Sigmoid colon (tissue), 7 donors: Measurements from ENCODE around the gene GPHN. TPM values are rescaled to one million over a fixed set of nuclear protein-coding genes. Genes with fewer than 3 reads are reported as not detected.

ENCODE experiments used
- DNase-seq: peaks from one replicate; pipeline ENCODE4 v3.0.0-alpha.2; 2019
- H3K27ac ChIP-seq, 4 donors: fragments of 200-600 bp; sonication (generic); one replicate each; pipeline ENCODE4 v1.5.1; 2016 to 2019; ENCODE audit warnings: mild to moderate bottlenecking in 1 of 4
- H3K27me3 ChIP-seq, 3 donors: fragments of 200-600 bp; sonication (generic); one replicate each; pipeline ENCODE4 v1.5.1; 2019; ENCODE audit warnings: mild to moderate bottlenecking in 1 of 3
- H3K36me3 ChIP-seq, 4 donors: fragments of 200-600 bp; sonication (generic); one replicate each; pipeline ENCODE4 v1.5.1; 2016 to 2019
- H3K4me1 ChIP-seq, 4 donors: fragments of 200-600 bp; sonication (generic); one replicate each; pipeline ENCODE4 v1.5.1; 2017 to 2019
- H3K4me3 ChIP-seq, 4 donors: fragments of 200-600 bp; sonication (generic); one replicate each; pipeline ENCODE4 v1.5.1; 2017 to 2019; ENCODE audit warnings: mild to moderate bottlenecking in 2 of 4, moderate library complexity in 1 of 4
- H3K9me3 ChIP-seq, 4 donors: fragments of 200-600 bp in 3 of 4; sonication (generic) in 3 of 4; one replicate each; pipeline versions ENCODE4 v1.5.1 to v1.6.1; 2013 to 2019
- EP300 ChIP-seq, 4 donors: sonication (generic); formaldehyde crosslinking; IDR thresholded peaks; one replicate each; pipeline ENCODE4 v1.6.1; 2017; ENCODE audit warnings: antibody characterized with exemption in 4 of 4
- POLR2A ChIP-seq, 2 donors: fragments of 450-650 bp; IDR thresholded peaks; one replicate each; pipeline ENCODE4 v1.6.1; 2016; ENCODE audit warnings: antibody characterized with exemption in 2 of 2, mild to moderate bottlenecking in 2 of 2, moderate library complexity in 2 of 2
- POLR2AphosphoS5 ChIP-seq, 4 donors: sonication (generic); formaldehyde crosslinking; IDR thresholded peaks; one replicate each; pipeline ENCODE4 v1.6.1; 2017; ENCODE audit warnings: antibody characterized with exemption in 4 of 4
- WGBS, 2 donors: extraction: QIAGEN DNeasy Blood & Tissue Kit; methylation state at CpG; one replicate each; pipeline ENCODE4 v1.1.7; 2013; 5-methylcytosine and 5-hydroxymethylcytosine counted together
- intact Hi-C: fragments of 100-400 bp; cut with DNase I; formaldehyde crosslinking; loops from one replicate; pipeline ENCODE4 v1.15.1; 2023
- polyA plus RNA-seq, 3 donors: library from polyadenylated mRNA; stranded (reverse); fragments of 200-250 nt; gene quantifications; one replicate each; pipeline ENCODE4 v1.2.3, GENCODE V29; 2013
- total RNA-seq, 4 donors: library from RNA; depleted of rRNA; stranded (reverse); fragments of >200 nt; gene quantifications; one replicate each; pipeline ENCODE4 v1.1.0, GENCODE V29; 2016
- TF ChIP-seq, protein P1 (sequence below), 4 experiments: fragments of 450-650 bp in 3 of 4; fragments of 200-600 bp in 1 of 4; IDR thresholded peaks; one replicate each; pipeline ENCODE4 v1.5.1; 2016 to 2019; ENCODE audit warnings: antibody characterized with exemption in 4 of 4, mild to moderate bottlenecking in 3 of 4, moderate library complexity in 2 of 4
- donor health status: healthy with polysubstance abuse.
- donor health status: Bipolar disorder and iron deficiency.
- donor health status: healthy.

Gene GPHN
- total and polyA plus RNA-seq, 7 donors: 5.4 to 20.3 (median 14.1) TPM

DNA sequence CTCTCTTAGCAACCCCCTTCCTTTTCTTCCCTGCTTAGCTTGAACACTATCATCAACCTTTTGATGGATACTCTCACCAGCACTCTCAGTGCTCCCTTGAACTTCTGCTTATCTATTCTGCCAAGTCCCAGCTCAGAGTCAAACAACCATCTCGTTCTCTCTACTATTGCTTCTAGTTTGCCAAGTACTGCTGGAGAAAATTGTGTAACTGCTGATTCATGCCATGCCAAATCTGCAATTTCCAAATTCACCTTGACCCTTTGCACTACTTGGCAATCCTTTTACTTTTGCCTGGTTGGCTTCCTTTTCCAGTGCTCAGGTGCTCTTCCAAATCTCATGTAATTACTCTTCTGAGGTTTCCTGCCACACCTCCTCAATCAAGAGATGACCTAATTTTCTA lies 24.6 kb upstream of the GPHN start:
- H3K4me3 ChIP-seq: no peak overlapping the region
- H3K4me1 ChIP-seq: no peaks in the 10 kb centered on the region
- no peaks in the 10 kb centered on the region for H3K9me3 ChIP-seq
- 9 to 61% methylated on average over 1 of the region's 1 CpG for WGBS, 2 donors
- DNase-seq: no peak
- no peak for TF ChIP-seq POLR2A (IDR thresholded peaks at IDR 0.05)
- no peak for TF ChIP-seq EP300 (IDR thresholded peaks at IDR 0.05)
- TF ChIP-seq POLR2AphosphoS5 (IDR thresholded peaks at IDR 0.05): no peak
- TF ChIP-seq, protein P1, sequence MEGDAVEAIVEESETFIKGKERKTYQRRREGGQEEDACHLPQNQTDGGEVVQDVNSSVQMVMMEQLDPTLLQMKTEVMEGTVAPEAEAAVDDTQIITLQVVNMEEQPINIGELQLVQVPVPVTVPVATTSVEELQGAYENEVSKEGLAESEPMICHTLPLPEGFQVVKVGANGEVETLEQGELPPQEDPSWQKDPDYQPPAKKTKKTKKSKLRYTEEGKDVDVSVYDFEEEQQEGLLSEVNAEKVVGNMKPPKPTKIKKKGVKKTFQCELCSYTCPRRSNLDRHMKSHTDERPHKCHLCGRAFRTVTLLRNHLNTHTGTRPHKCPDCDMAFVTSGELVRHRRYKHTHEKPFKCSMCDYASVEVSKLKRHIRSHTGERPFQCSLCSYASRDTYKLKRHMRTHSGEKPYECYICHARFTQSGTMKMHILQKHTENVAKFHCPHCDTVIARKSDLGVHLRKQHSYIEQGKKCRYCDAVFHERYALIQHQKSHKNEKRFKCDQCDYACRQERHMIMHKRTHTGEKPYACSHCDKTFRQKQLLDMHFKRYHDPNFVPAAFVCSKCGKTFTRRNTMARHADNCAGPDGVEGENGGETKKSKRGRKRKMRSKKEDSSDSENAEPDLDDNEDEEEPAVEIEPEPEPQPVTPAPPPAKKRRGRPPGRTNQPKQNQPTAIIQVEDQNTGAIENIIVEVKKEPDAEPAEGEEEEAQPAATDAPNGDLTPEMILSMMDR (IDR thresholded peaks at IDR 0.05): no peak
- no peaks in the 10 kb centered on the region for H3K27me3 ChIP-seq
- no peaks in the 10 kb centered on the region for H3K36me3 ChIP-seq
- H3K27ac ChIP-seq: no peak overlapping the region
- intact Hi-C loops: no loop called here

GRCh38 chr14:66485029-66485428 lies 22.9 kb upstream of the GPHN start:
- TF ChIP-seq POLR2A (IDR thresholded peaks at IDR 0.05): no peak
- TF ChIP-seq, protein P1 (IDR thresholded peaks at IDR 0.05): no peak
- no peak for TF ChIP-seq EP300 (IDR thresholded peaks at IDR 0.05)
- no peak for TF ChIP-seq POLR2AphosphoS5 (IDR thresholded peaks at IDR 0.05)
- 66 to 68% methylated on average over 3 of the region's 3 CpGs for WGBS, 2 donors
- no peak for DNase-seq
- intact Hi-C loops: no loop called here
- no peak overlapping the region for H3K4me3 ChIP-seq
- no peaks in the 10 kb centered on the region for H3K27me3 ChIP-seq
- H3K36me3 ChIP-seq: no peaks in the 10 kb centered on the region
- no peak overlapping the region for H3K27ac ChIP-seq
- no peaks in the 10 kb centered on the region for H3K4me1 ChIP-seq
- no peaks in the 10 kb centered on the region for H3K9me3 ChIP-seq

- Histone ChIP-seq H3K9me3 (no peaks in the 10 kb centered on the region), H3K4me1 (no peaks in the 10 kb centered on the region), H3K27ac (no peak within 1 kb of the TSS), H3K4me3 (no peak within 1 kb of the TSS), H3K27me3 (no peaks in the 10 kb centered on the region), H3K36me3 (no peaks in the 10 kb centered on the region)
- intact Hi-C loops: no loop called here
- 88 to 91% methylated on average over 2 of the region's 2 CpGs for WGBS, 2 donors
- DNase-seq: no peak
- TF ChIP-seq POLR2A (IDR thresholded peaks at IDR 0.05) (no peak), POLR2AphosphoS5 (IDR thresholded peaks at IDR 0.05) (no peak), EP300 (IDR thresholded peaks at IDR 0.05) (no peak)
- TF ChIP-seq, protein P1 (IDR thresholded peaks at IDR 0.05): no peak
These were observed 22.0 kb upstream of the GPHN start, which contains the start of gene CCDC196 for GRCh38 chr14:66485910-66486421. CCDC196 (plus strand) TSS chr14:66486371; CDS start chr14:66486503, 132 bp downstream.

DNA sequence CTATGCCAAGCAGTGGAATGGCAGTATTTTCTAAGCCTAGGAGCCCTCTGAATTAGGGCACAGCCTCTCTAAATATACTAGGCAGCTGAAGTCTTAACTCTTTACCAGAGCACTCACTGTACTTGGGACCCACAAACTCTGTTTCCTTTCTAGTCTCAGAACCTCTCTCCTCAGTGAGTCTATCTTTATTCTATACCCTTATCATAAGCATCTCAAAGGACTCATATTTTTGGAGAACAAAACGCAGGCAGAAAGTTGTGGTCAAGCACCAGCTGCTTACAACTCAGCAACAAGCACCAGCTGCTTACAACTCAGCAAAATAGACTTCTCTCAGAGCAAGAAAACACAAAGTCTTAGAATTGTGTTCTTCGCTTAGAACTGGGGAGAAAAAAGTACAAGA lies 20.8 kb upstream of the GPHN start:
- 49 to 78% methylated on average over 2 of the region's 2 CpGs for WGBS, 2 donors
- Histone ChIP-seq H3K27me3 (no peaks in the 10 kb centered on the region), H3K4me1 (no peaks in the 10 kb centered on the region), H3K4me3 (no peak overlapping the region), H3K27ac (no peak overlapping the region), H3K36me3 (no peaks in the 10 kb centered on the region), H3K9me3 (no peaks in the 10 kb centered on the region)
- no peak for TF ChIP-seq EP300 (IDR thresholded peaks at IDR 0.05)
- no peak for TF ChIP-seq POLR2A (IDR thresholded peaks at IDR 0.05)
- TF ChIP-seq, protein P1 (IDR thresholded peaks at IDR 0.05): no peak
- TF ChIP-seq POLR2AphosphoS5 (IDR thresholded peaks at IDR 0.05): no peak
- no peak for DNase-seq
- intact Hi-C loops: no loop called here
